Adrenal gland (tissue), 5 donors: ENCODE results near the gene ARSD.

Experiments
- CTCF ChIP-seq, 6 experiments: fragments of 450-650 bp in 4 of 6; fragments of 200-600 bp in 2 of 6; sonication (generic) in 1 of 6; IDR thresholded peaks; 1 replicate in 5 of 6; 2 replicates in 1 of 6; pipeline versions ENCODE4 v1.5.1 to v1.8.0; 2016 to 2021; ENCODE audit warnings: antibody characterized with exemption in 6 of 6, mild to moderate bottlenecking in 2 of 6, moderate library complexity in 1 of 6
- POLR2A ChIP-seq, 2 donors: fragments of 450-650 bp; IDR thresholded peaks; one replicate each; pipeline ENCODE4 v1.6.1; 2017; ENCODE audit warnings: antibody characterized with exemption in 2 of 2, mild to moderate bottlenecking in 2 of 2, moderate library complexity in 1 of 2
- donor health status: DM: no; HTN: no; CAD: no.

- TF ChIP-seq POLR2A (IDR thresholded peaks at IDR 0.05) (no peak), CTCF (IDR thresholded peaks at IDR 0.05) (no peak)
These were observed 43.3 kb upstream of the ARSD start for GRCh38 chrX:2972391-2972790.
